WTC11 (cell line): ENCODE data around the gene UBE4A. TPM values are rescaled to one million over a fixed set of nuclear protein-coding genes. Genes with fewer than 3 reads are reported as not detected.
A peak's percentile ranks its signal among the peaks of the same experiment; 100 is the strongest.

Experiments used
- ATAC-seq: fragments of 200-7000 bp; cut with Tn5 transposase; 2 replicates; pipeline ENCODE4 v1.10.0; 2021; ENCODE audit warnings: mild to moderate bottlenecking, moderate library complexity
- CTCF ChIA-PET: fragments of 300-600 bp; sonication (Branson Sonifier 250); formaldehyde crosslinking; loops from one replicate; lab custom pipeline; 2021; ENCODE audit warnings: antibody characterized with exemption; lab: Charles Lee
- POLR2A ChIA-PET: fragments of 350-600 bp; sonication (Branson Sonifier 250); formaldehyde crosslinking; loops from one replicate; lab custom pipeline; 2021; ENCODE audit warnings: antibody characterized with exemption; lab: Charles Lee
- DNase-seq: peaks from one replicate; pipeline ENCODE4 v3.0.0; 2021; ENCODE audit warnings: low spot score
- H3K27ac Mint-ChIP-seq: 2 replicates; pipeline ENCODE4 v1.8.0; 2021; ENCODE audit warnings: mixed read lengths
- H3K27me3 Mint-ChIP-seq: 2 replicates; pipeline ENCODE4 v1.8.0; 2021; ENCODE audit warnings: low read depth, mild to moderate bottlenecking, moderate library complexity, mixed read lengths
- H3K36me3 Mint-ChIP-seq: 2 replicates; pipeline ENCODE4 v1.8.0; 2021; ENCODE audit warnings: mixed read lengths
- H3K4me1 Mint-ChIP-seq: 2 replicates; pipeline ENCODE4 v1.8.0; 2022; ENCODE audit warnings: mixed read lengths
- H3K4me3 Mint-ChIP-seq: 2 replicates; pipeline ENCODE4 v1.8.0; 2021; ENCODE audit warnings: mild to moderate bottlenecking, moderate library complexity, mixed read lengths
- H3K9me3 Mint-ChIP-seq: 2 replicates; pipeline ENCODE4 v1.8.0; 2021; ENCODE audit warnings: mixed read lengths
- ATF1 ChIP-seq: sonication (generic); formaldehyde crosslinking; IDR thresholded peaks from 2 replicates; pipeline ENCODE4 v1.8.1; 2023; ENCODE audit warnings: mild to moderate bottlenecking, moderate library complexity, missing genetic modification reagents
- FOXK1 ChIP-seq: sonication (generic); formaldehyde crosslinking; IDR thresholded peaks from 2 replicates; pipeline ENCODE4 v1.8.0; 2022; ENCODE audit warnings: mild to moderate bottlenecking, moderate library complexity, missing genetic modification reagents
- HMGXB4 ChIP-seq: sonication (generic); formaldehyde crosslinking; IDR thresholded peaks from 2 replicates; pipeline ENCODE4 v1.8.1; 2023; ENCODE audit warnings: mild to moderate bottlenecking, moderate library complexity, missing genetic modification reagents
- MLX ChIP-seq: sonication (generic); formaldehyde crosslinking; IDR thresholded peaks from 2 replicates; pipeline ENCODE4 v1.8.1; 2023; ENCODE audit warnings: mild to moderate bottlenecking, missing genetic modification reagents, moderate library complexity
- OVOL2 ChIP-seq: fragments of 250-450 bp; sonication (Bioruptor Pico); IDR thresholded peaks from 2 replicates; pipeline ENCODE4 v1.9.0; 2021; ENCODE audit warnings: mild to moderate bottlenecking, borderline replicate concordance
- PRRX2 ChIP-seq: fragments of 250-450 bp; sonication (Bioruptor Pico); IDR thresholded peaks from 2 replicates; pipeline ENCODE4 v1.8.0; 2021; ENCODE audit warnings: mild to moderate bottlenecking
- SMAD4 ChIP-seq: sonication (generic); formaldehyde crosslinking; IDR thresholded peaks from 2 replicates; pipeline ENCODE4 v1.8.0; 2022; ENCODE audit warnings: mild to moderate bottlenecking, missing genetic modification reagents
- TEAD1 ChIP-seq: sonication (generic); formaldehyde crosslinking; IDR thresholded peaks from 2 replicates; pipeline ENCODE4 v1.8.0; 2022; ENCODE audit warnings: mild to moderate bottlenecking, missing genetic modification reagents
- ZBTB43 ChIP-seq: sonication (generic); formaldehyde crosslinking; IDR thresholded peaks from 2 replicates; pipeline ENCODE4 v1.8.1; 2023; ENCODE audit warnings: mild to moderate bottlenecking, missing genetic modification reagents
- ZNF317 ChIP-seq: sonication (generic); formaldehyde crosslinking; IDR thresholded peaks from 2 replicates; pipeline ENCODE4 v1.8.1; 2023; ENCODE audit warnings: low read depth, mild to moderate bottlenecking, moderate library complexity, missing genetic modification reagents, borderline replicate concordance
- total RNA-seq: library from RNA; stranded (reverse); gene quantifications from 3 replicates; pipeline ENCODE4 v1.2.3, GENCODE V29; 2021
- TF ChIP-seq, protein P1 (sequence below): sonication (generic); formaldehyde crosslinking; IDR thresholded peaks from 2 replicates; pipeline ENCODE4 v1.8.0; 2023; ENCODE audit warnings: missing genetic modification reagents, mild to moderate bottlenecking, borderline replicate concordance

Gene UBE4A
- total RNA-seq, 1 experiment from 2014 or later, result 31.0 TPM

GRCh38 chr11:118436639-118437207 lies 77.3 kb downstream of the UBE4A start:
- POLR2A ChIA-PET, result interaction anchor here (0.5 to 2.0 kb wide), 3 partner anchors 21 to 429 kb away, joined by 4 to 9 read pairs (median 7); no protein-coding TSS in a partner anchor
- ATAC-seq (no peak), DNase-seq (peak; percentile 23)
- Mint-ChIP-seq H3K9me3 (no peaks in the 10 kb centered on the region), H3K27ac (peak overlapping the region; percentile 84; the same call in 1 of the 2 replicates), H3K36me3 (peaks cover 10% of the 10 kb centered on the region), H3K4me3 (peak overlapping the region; percentile 95), H3K27me3 (peaks cover 13% of the 10 kb centered on the region), H3K4me1 (peaks cover 46% of the 10 kb centered on the region)
- CTCF ChIA-PET, result interaction anchor here (0.6 kb wide), 1 partner anchor 54 kb away, joined by 5 read pairs; no protein-coding TSS in a partner anchor
- TF ChIP-seq HMGXB4 (CRISPR knock-in tag), result peak; percentile 66; the same call in 1 of the 2 replicates
- no peak for TF ChIP-seq PRRX2
- TF ChIP-seq, protein P1, sequence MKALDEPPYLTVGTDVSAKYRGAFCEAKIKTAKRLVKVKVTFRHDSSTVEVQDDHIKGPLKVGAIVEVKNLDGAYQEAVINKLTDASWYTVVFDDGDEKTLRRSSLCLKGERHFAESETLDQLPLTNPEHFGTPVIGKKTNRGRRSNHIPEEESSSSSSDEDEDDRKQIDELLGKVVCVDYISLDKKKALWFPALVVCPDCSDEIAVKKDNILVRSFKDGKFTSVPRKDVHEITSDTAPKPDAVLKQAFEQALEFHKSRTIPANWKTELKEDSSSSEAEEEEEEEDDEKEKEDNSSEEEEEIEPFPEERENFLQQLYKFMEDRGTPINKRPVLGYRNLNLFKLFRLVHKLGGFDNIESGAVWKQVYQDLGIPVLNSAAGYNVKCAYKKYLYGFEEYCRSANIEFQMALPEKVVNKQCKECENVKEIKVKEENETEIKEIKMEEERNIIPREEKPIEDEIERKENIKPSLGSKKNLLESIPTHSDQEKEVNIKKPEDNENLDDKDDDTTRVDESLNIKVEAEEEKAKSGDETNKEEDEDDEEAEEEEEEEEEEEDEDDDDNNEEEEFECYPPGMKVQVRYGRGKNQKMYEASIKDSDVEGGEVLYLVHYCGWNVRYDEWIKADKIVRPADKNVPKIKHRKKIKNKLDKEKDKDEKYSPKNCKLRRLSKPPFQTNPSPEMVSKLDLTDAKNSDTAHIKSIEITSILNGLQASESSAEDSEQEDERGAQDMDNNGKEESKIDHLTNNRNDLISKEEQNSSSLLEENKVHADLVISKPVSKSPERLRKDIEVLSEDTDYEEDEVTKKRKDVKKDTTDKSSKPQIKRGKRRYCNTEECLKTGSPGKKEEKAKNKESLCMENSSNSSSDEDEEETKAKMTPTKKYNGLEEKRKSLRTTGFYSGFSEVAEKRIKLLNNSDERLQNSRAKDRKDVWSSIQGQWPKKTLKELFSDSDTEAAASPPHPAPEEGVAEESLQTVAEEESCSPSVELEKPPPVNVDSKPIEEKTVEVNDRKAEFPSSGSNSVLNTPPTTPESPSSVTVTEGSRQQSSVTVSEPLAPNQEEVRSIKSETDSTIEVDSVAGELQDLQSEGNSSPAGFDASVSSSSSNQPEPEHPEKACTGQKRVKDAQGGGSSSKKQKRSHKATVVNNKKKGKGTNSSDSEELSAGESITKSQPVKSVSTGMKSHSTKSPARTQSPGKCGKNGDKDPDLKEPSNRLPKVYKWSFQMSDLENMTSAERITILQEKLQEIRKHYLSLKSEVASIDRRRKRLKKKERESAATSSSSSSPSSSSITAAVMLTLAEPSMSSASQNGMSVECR (CRISPR knock-in tag), result 0 out of 2 replicates have a peak, but pooled peaks have one; percentile 28
- TF ChIP-seq ATF1, result 0 out of 2 replicates have a peak, but pooled peaks have one; percentile 39

DNA sequence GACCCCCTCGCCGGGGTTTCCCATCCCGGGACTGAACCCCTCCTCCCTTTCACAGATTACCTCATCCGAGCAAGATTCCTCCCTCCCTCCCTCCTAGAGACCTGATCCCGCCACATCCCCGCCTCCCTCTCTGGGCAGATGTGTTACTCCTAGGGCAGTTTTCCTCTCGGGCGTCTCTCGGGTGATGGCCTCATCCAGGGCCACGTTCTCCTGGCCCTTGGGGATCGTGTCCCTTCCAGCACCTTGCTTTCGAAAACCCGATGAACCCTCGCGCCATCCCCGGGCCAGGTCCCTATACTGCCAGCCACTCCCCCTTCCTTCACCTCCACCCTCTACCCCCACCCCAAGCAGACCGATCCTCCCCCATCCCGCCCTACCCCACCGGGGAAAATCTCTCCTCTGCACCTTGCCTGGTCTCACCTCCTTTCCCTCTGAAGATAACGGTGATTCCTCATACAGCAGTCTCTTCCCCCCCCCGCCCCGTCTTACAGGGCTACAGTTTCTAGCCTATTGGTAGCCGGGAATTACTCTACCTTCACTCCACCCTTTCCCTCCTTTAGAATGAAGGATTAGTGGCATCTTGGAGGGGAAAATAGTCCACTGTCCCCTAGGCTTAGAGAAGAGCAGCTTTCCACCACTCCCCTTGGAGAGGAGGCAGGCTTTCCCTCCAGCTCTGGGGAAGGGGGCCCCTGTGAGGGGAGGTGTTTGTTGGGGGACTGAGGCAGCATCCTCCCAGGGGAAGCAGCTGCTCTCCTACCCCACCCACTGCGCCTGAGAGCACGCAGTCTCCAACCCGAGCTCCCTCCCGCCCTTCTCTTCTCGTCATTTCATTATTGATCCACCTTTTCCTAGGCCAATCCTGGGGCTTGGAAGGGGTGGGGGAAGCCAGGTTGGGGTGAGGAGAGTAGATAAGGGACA lies 78.1 kb downstream of the UBE4A start:
- peaks cover 53% of the 10 kb centered on the region for H3K4me1 Mint-ChIP-seq
- no peak for TF ChIP-seq MLX
- no peak for TF ChIP-seq ATF1
- TF ChIP-seq FOXK1 (CRISPR knock-in tag), result no peak
- peak; percentile 17; the same call in 1 of the 2 replicates for TF ChIP-seq HMGXB4 (CRISPR knock-in tag)
- TF ChIP-seq OVOL2 (CRISPR knock-in tag), result no peak
- TF ChIP-seq TEAD1 (CRISPR knock-in tag), result no peak
- TF ChIP-seq ZNF317 (CRISPR knock-in tag), result no peak
- TF ChIP-seq ZBTB43 (CRISPR knock-in tag), result no peak
- TF ChIP-seq SMAD4 (CRISPR knock-in tag), result no peak
- H3K9me3 Mint-ChIP-seq, result no peaks in the 10 kb centered on the region
- H3K27ac Mint-ChIP-seq, result peak overlapping the region; percentile 84
- H3K4me3 Mint-ChIP-seq, result peak overlapping the region; percentile 95
- peak; percentile 54 for DNase-seq
- ChIA-PET CTCF (interaction anchor here (0.6 to 1.0 kb wide), 4 partner anchors 29 to 266 kb away, joined by 3 to 5 read pairs (median 3); no protein-coding TSS in a partner anchor), POLR2A (interaction anchor here (0.6 to 0.9 kb wide), 3 partner anchors 9 to 196 kb away, joined by 3 read pairs; no protein-coding TSS in a partner anchor)
- peak; percentile 4 for ATAC-seq
- peaks cover 8% of the 10 kb centered on the region for H3K27me3 Mint-ChIP-seq
- H3K36me3 Mint-ChIP-seq, result peaks cover 10% of the 10 kb centered on the region
